DMS114 treated with DMSO at 0.1 percent for 48 hours (cell line): ENCODE data around the gene INPP5A.

Experiments used
- DNase-seq: peaks from one replicate; lab custom pipeline; 2025; ENCODE audit not compliant: unreplicated experiment; lab: John Stamatoyannopoulos, UW

INPP5A gene

GRCh38 chr10:132827861-132828539 lies 290.4 kb downstream of the INPP5A start:
- DNase-seq, result no peak

GRCh38 chr10:132828681-132829080 lies 291.1 kb downstream of the INPP5A start:
- no peak for DNase-seq

GRCh38 chr10:132829403-132829802 lies 291.8 kb downstream of the INPP5A start:
- no peak for DNase-seq

GRCh38 chr10:132832186-132832969 lies 294.8 kb downstream of the INPP5A start:
- no peak for DNase-seq
